PFSK-1 (cell line): ENCODE measurements around the gene CDK2AP2.

Experiments used
- POLR2AphosphoS5 ChIP-seq: IDR thresholded peaks from 2 replicates; pipeline ENCODE4 v1.6.1; 2012; ENCODE audit warnings: low read depth, mild to moderate bottlenecking, control low read depth, low read length, moderate library complexity
- REST ChIP-seq, 2 experiments: IDR thresholded peaks; 2 replicates each; pipeline versions ENCODE4 v1.6.1 to v1.8.0; 2011 to 2012; ENCODE audit warnings: low read depth in 2 of 2, low read length in 2 of 2, control low read depth in 1 of 2, inconsistent platforms in 1 of 2, mild to moderate bottlenecking in 1 of 2, moderate library complexity in 1 of 2; ENCODE audit not compliant: insufficient read depth in 1 of 2

GRCh38 chr11:67493548-67494370 lies 14.2 kb downstream of the CDK2AP2 start:
- TF ChIP-seq POLR2AphosphoS5 (no peak), REST (IDR thresholded peaks at IDR 0.05; ENCODE audit: insufficient read depth in 1 of 2, low read depth in 2 of 2, low read length in 2 of 2) (no peak)
